Measurements from ENCODE around the gene RORB. TPM values are rescaled to one million over a fixed set of nuclear protein-coding genes. Genes with fewer than 3 reads are reported as not detected.

Gene RORB
- total RNA-seq, 1 donor from 2014 or later: not detected

DNA sequence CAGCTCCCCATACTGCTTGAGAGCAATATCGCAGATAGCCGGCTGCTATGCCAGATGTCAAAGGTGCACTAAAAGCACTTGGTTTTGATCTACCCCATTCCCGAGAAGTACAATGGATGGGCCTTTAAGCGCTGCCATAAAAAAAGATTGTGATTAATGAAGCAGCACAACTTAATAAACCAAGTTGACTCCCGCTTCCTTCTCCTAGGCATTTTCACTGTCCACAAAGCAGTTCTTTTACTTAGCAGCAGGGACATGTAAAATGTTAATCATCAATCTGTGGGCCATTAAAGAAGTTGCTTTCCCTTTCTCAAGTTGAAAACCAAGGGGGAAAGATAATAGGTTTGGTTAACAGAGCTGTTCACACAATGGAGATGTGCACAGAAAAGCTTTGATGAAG lies 214.2 kb downstream of the RORB start:
- no peak for DNase-seq (ENCODE audit: low spot score, unreplicated experiment)
- Mint-ChIP-seq H3K4me1 (ENCODE audit: low read depth) (no peaks in the 10 kb centered on the region), H3K27me3 (no peaks in the 10 kb centered on the region), H3K27ac (no peak overlapping the region), H3K36me3 (ENCODE audit: insufficient read depth) (no peaks in the 10 kb centered on the region), H3K9me3 (ENCODE audit: low read depth) (no peaks in the 10 kb centered on the region), H3K4me3 (ENCODE audit: low read depth) (no peak overlapping the region)
- TF ChIP-seq, protein P1, sequence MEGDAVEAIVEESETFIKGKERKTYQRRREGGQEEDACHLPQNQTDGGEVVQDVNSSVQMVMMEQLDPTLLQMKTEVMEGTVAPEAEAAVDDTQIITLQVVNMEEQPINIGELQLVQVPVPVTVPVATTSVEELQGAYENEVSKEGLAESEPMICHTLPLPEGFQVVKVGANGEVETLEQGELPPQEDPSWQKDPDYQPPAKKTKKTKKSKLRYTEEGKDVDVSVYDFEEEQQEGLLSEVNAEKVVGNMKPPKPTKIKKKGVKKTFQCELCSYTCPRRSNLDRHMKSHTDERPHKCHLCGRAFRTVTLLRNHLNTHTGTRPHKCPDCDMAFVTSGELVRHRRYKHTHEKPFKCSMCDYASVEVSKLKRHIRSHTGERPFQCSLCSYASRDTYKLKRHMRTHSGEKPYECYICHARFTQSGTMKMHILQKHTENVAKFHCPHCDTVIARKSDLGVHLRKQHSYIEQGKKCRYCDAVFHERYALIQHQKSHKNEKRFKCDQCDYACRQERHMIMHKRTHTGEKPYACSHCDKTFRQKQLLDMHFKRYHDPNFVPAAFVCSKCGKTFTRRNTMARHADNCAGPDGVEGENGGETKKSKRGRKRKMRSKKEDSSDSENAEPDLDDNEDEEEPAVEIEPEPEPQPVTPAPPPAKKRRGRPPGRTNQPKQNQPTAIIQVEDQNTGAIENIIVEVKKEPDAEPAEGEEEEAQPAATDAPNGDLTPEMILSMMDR (IDR thresholded peaks at IDR 0.05; ENCODE audit: unreplicated experiment): no peak

DNA sequence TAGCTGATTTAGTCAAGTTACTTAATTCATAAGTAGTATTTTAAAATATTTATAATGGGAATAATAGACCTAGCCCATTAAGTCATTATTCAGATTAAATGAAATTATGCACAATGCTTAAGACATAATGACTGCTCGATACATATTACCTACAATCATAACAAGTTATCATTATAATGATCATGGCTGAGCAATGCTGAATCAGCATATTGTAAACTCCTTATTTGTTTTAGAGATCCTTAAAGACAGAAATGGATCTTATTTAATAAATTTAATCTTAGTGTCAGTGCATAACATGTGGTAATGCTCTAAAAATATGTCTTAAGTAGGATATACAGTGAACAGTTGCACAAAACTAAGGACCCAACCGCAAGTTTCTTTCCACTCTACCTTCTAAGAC lies 221.6 kb downstream of the RORB start:
- TF ChIP-seq, protein P1 (IDR thresholded peaks at IDR 0.05; ENCODE audit: unreplicated experiment): no peak
- no peak for DNase-seq (ENCODE audit: low spot score, unreplicated experiment)
- Mint-ChIP-seq H3K27me3 (no peaks in the 10 kb centered on the region), H3K4me1 (ENCODE audit: low read depth) (no peaks in the 10 kb centered on the region), H3K9me3 (ENCODE audit: low read depth) (no peaks in the 10 kb centered on the region), H3K4me3 (ENCODE audit: low read depth) (no peak overlapping the region), H3K27ac (no peak overlapping the region), H3K36me3 (ENCODE audit: insufficient read depth) (no peaks in the 10 kb centered on the region)

DNA sequence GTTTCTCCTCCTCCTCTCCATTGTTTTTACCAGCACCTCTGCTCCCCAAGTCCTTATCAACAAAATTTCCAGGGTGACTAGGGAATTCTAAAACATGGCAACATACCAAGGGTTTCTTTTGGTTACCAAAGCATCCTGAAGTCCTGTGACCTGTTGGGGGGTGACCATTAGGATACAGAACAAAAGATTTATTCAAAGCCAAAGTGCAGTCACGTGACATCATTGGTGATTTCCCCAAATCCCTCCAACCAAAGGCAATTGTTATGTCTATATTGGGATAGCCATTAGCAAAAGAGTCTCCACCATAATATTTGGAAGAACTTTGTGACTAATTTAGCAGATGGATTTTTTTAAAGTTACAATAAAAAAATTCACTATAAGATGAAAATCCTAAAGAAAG lies 222.2 kb downstream of the RORB start:
- H3K27me3 Mint-ChIP-seq: no peaks in the 10 kb centered on the region
- no peaks in the 10 kb centered on the region for H3K4me1 Mint-ChIP-seq (ENCODE audit: low read depth)
- H3K36me3 Mint-ChIP-seq (ENCODE audit: insufficient read depth): no peaks in the 10 kb centered on the region
- DNase-seq (ENCODE audit: low spot score, unreplicated experiment): no peak
- H3K4me3 Mint-ChIP-seq (ENCODE audit: low read depth): no peak overlapping the region
- H3K27ac Mint-ChIP-seq: no peak overlapping the region
- TF ChIP-seq, protein P1 (IDR thresholded peaks at IDR 0.05; ENCODE audit: unreplicated experiment): no peak
- no peaks in the 10 kb centered on the region for H3K9me3 Mint-ChIP-seq (ENCODE audit: low read depth)

DNA sequence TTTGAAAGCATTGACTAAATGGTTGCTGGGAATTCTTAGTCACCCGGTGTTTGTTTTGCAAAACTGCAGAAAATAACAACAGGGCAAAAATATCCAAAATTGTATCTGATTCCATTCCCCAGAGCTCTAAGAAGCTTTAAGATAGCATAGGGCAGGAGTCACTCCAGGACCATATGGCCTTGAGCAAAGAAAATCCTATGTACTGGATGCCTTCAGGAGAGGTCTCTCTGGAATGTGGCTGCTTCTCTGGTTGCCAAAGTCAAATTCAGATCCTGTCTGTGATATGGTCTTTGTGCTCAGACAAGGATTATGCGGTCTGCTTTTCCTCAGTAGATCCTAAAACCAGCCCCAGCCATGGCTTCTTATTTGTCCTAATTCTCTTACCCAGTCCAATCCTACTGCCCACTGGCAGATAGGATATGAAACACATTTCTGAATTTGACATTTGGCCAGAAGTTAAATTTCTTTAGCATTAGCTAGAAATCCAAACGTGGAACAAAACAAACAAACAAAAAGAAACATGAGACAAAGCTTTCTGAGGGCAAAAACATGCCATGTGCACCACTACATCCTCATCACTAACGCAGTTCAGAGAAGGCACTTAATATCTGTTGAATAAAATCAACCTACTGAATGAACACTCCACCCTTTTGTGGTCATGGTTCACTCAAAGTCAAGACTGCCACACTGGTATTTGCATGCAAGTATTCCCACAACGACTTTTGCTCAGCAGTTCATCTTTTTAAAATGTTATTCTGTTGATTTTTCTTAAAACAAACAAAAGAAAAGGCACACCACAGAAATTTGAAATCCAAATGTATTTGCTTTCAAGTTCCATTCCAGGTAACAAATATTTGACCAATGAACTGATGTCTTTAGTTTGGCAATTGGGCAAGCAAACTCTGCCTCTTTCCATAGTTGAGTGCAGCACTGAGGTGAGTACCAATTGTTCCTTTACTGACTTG lies 224.8 kb downstream of the RORB start:
- no peaks in the 10 kb centered on the region for H3K27me3 Mint-ChIP-seq
- H3K9me3 Mint-ChIP-seq (ENCODE audit: low read depth): no peaks in the 10 kb centered on the region
- DNase-seq (ENCODE audit: low spot score, unreplicated experiment): no peak
- H3K27ac Mint-ChIP-seq: no peak overlapping the region
- H3K4me1 Mint-ChIP-seq (ENCODE audit: low read depth): no peaks in the 10 kb centered on the region
- H3K36me3 Mint-ChIP-seq (ENCODE audit: insufficient read depth): no peaks in the 10 kb centered on the region
- H3K4me3 Mint-ChIP-seq (ENCODE audit: low read depth): no peak overlapping the region
- TF ChIP-seq, protein P1 (IDR thresholded peaks at IDR 0.05; ENCODE audit: unreplicated experiment): no peak

GRCh38 chr9:74724317-74724716 lies 227.2 kb downstream of the RORB start:
- Mint-ChIP-seq H3K4me3 (ENCODE audit: low read depth) (no peak overlapping the region), H3K27ac (no peak overlapping the region), H3K4me1 (ENCODE audit: low read depth) (no peaks in the 10 kb centered on the region), H3K9me3 (ENCODE audit: low read depth) (no peaks in the 10 kb centered on the region), H3K36me3 (ENCODE audit: insufficient read depth) (no peaks in the 10 kb centered on the region), H3K27me3 (no peaks in the 10 kb centered on the region)
- DNase-seq (ENCODE audit: low spot score, unreplicated experiment): no peak
- TF ChIP-seq, protein P1 (IDR thresholded peaks at IDR 0.05; ENCODE audit: unreplicated experiment): no peak

Measured in progenitor cell of endocrine pancreas (in vitro differentiated cells).